Hindlimb muscle (tissue), 1 donor: Measurements from ENCODE around the gene ACAA2. TPM values are rescaled to one million over a fixed set of nuclear protein-coding genes. Genes with fewer than 3 reads are reported as not detected.

Experiments
- DNase-seq: peaks from one replicate; pipeline ENCODE4 v3.0.0-alpha.2; 2013
- polyA plus RNA-seq: library from polyadenylated mRNA; unstranded; fragments of 120-200 nt; gene quantifications from one replicate; pipeline ENCODE4 v1.2.1, GENCODE V29; 2013; ENCODE audit not compliant: insufficient read length

The ACAA2 gene
- 71.2 TPM for polyA plus RNA-seq

DNA sequence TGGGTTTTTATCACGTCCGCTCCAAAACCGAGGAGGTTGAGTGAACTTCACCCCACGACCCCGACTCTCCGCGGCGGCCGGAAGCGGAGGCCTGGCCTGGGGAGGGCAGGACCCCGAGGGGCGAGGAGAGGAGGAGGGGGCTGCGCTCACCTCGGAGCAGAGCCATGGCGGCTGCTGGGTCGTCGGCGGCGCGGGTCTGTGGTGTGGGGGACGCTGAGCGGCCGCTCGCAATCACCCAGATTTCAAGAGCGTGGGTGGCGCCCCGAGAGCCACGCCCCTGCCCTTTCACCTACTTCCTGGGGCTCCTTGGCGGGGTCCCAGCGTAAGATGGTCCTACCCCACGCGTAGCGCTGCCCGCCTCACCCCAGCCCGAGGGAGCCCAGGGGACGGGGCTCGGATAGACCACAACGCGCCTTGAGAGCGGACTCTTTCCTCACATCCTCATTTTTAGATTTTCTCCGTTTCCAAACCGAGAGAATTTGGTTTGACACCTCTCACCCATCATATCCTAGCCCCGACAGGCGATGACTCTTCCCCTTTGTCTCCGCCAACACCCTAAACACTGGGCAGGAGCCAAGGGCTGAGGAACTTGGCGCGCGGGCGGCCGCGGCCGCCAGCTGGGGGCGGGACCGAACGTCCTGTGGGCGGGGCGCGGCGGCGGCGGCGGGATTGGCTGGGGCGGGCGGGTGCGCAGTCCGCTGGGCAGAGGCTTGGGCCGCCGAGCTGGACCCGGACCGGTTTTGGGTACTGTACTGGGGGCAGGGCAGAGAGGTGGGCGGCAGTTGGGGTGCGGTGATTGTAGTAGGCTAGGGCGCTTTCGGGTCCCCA is at the start of gene ACAA2:
Gene ACAA2, minus strand, starts transcription at position 215 of the 828 bp plus-strand sequence. Its CDS starts 49 bp downstream, at position 166.
- DNase-seq, result peak; percentile 89

GRCh38 chr18:49862656-49863385 is 49.5 kb upstream of the ACAA2 start:
- no peak for DNase-seq

GRCh38 chr18:49861659-49862058 is 48.3 kb upstream of the ACAA2 start:
- DNase-seq, result no peak

- no peak for DNase-seq
Observed at GRCh38 chr18:49859725-49860124, 46.4 kb upstream of the ACAA2 start.

- no peak for DNase-seq
Observed at GRCh38 chr18:49859021-49859359, 45.7 kb upstream of the ACAA2 start.

GRCh38 chr18:49858309-49859020 is 45.1 kb upstream of the ACAA2 start:
- DNase-seq, result peak; percentile 52

DNA sequence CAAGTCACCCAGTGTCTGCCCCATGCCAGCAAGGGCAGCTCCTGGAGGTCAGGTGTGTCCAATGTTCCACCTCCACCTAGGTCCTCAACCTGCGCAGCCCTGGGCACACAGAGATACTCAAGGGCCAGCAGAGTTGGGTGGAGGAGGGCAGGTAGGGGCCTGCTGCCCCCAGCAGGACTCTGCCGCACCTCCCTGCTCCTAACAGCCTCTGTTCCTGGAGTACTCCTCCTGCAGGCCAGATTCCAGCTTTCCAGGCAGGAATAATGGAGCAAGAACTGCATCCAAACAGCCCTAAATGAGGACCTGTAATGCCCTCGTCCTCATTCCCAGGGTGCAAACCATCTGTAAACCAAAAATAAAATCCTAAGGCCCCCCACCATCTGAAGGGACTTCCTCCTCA is 44.4 kb upstream of the ACAA2 start:
- no peak for DNase-seq

DNA sequence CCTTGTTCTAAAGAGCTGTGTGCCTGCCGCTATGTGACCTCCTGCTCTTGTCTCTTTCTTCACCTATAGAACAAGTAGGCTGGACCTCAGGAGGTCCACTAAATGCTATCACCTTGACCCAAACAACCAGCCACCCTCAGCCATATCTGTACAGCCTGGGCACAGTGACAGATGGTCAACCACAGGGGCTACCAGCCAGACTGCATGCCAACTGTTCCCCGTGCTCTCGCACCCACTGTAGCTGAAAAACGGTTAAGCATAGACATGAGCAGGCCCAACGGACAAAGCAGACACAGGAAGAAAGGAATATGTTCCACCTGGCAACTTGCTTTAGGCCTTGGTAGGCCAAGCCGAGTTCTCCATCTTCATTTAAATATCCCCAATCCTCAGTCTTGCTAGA is 43.2 kb upstream of the ACAA2 start:
- no peak for DNase-seq

GRCh38 chr18:49855711-49856415 is 42.5 kb upstream of the ACAA2 start:
- no peak for DNase-seq

- DNase-seq, result no peak
Observed at GRCh38 chr18:49854681-49855080, 41.3 kb upstream of the ACAA2 start.

DNA sequence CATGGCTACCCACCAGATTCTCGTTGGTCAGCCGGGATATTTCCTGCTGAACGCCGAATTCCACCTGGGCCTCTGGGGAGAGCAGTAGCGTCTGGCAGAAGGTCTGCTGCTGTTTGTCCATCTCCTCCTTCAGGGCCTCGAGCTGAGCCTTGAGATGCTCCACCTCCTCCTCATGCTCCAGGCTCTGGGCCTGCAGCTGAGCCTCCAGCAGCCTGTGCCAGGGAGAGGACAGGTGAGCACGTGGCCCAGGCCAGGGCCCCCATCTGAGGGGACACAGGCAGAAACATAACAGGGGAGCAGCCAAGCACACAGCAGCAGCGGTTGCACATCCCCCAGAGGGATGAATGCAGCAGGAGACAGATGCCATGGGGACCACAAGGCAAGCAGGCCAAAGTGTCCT is 40.1 kb upstream of the ACAA2 start:
- DNase-seq, result no peak

DNA sequence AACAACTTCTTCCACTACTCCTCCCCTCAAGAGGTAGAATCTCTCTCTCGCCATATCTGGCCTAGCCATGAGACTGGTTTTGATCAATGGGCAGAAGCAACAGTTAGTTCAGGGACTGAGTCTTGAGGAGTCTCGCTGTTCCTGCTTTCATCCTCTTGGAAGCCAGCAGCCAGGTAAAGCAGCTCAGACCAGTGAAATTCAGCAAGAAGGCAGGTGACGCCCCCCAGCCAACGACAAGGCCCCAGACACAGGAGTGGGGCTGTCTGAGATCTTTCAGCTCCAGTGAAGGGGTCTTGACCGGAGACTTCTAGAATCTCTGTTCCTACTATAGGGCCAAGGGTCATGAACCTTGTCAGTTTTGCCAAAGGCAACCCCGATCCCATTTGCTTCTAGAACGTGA is 39.7 kb upstream of the ACAA2 start:
- DNase-seq, result no peak

DNA sequence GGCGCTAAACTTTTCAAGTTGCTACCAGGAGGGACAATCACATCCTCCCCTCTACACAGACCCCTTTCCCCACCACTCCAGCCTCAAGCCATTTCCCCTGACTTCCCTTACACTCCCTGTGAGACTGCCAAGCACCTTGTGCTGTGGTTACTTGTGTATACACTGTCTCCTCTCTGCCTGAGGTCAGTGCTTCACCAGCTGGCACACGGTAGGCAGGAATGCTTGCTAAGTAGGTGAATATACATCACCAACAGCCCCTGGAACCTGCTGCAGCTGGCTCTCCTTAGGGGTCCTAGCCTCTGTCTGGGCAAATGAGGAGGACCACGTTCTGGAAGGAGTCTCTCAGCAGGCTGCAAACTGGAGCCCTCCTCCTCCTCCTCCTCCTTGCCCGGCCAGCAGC is 38.3 kb upstream of the ACAA2 start:
- no peak for DNase-seq

- DNase-seq, result no peak
Observed at GRCh38 chr18:49850636-49851035, 37.3 kb upstream of the ACAA2 start.

DNA sequence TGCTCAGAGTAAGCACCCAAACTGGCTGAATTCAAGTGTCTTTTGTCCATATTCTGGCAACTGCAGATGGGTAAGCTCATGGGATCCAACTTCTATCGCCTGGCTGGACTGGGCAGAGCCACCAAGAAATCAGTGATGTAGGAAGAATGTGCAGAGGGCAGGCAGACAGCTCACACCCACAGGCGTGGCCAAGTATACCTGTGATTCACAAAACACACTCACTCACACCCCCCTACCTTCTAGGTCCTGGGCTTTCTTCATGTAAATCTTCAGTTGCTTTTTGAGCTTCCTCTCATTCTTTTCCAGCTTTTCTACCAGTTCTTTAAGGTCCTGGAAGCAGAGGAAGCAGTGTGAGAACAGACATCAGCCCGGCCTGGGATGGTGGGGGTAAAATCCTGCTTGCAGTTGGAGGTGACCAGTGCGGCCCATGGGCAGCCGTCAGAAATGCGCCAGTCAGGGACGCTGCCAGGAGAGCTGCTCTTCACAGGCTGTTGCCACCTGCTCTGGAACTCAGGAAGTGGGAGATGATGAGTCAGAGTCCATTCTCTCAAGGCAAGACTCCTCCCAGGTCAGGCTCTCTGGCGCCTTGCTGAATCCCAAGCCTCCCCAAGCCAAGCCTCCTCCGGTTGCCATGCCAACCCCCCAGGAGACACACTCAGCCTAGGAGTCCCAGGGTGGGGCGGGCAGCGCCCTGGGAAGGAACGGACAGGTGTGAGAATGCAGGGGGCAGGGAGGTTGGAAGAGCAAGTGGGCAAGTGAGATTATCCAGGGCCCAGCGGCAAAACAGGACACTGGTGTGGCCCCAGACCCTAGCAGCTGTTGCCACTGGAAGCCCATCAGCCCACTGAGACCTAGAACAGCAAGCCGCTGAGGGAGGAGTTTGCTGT is 36.2 kb upstream of the ACAA2 start:
- DNase-seq, result no peak

- no peak for DNase-seq
Observed at GRCh38 chr18:49848115-49848514, 34.8 kb upstream of the ACAA2 start.

DNA sequence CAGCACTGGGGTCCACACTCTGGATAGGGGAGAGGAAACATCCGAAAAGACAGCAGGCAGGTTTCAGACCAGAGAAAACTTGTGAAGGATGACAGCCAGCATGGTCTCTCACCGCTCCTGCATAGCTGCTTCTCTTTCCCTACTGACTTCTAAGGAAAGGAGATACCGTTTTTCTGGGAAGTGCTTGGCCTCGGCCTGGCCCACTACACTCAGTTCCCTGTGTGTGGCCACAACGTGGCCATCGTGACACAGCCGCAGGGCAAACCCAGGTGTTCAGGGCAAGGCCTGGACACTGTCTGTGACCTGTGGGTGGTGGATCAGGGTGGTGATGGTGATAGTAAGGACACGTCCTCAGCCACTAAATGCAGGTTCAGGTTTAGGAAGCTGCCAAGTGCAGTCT is 34.2 kb upstream of the ACAA2 start:
- DNase-seq, result no peak

DNA sequence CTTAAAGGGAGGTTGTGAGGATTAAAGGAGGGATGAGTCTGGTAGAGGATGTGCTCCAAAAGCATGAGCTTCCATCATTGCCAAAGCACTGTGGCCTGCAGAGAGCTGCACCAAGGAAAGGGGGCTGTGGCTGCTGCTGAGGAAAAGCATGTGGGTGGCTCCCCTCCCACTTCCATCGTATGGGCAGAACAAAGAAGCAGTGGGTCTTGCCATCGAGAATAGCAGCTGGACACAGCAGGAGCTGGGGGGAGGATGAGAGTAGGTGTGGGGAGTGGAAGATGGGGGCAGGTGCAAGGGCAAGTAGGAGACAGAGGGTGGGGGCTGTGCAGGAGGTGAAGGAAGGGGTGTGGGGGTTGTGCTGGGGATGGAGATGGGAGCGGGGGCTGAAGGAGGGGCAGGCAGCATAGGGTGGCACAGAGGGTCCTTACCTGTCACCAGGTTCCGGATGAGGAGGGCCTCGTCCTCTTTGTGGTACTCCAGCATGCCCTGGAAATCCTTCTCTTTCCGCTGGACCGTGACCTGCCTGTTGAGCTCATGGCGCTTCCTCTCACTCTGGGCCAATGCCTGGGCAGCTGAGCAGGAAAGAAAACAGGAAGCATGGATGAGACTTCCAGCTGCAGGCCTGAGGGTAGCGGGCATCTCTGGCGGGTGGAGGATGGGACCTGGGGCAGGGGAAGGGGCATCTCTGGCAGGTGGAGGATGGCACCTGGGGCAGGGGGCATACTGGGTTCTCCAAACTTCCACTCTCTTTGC is 33.6 kb upstream of the ACAA2 start:
- DNase-seq, result no peak

DNA sequence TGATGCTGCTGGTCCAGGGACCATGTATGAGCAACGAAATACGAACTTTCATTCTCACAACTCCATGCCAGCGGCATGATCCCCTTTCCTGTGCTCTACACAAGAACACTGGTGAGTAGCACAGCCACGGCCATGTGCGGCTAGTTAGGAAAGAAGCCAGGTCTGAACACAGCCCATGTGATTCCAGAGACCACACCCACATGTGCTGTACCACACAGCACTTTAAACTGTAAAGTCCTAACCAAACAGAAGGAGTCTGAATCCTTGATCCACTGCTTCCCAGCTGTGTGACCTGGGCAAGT is 33.0 kb upstream of the ACAA2 start:
- no peak for DNase-seq

DNA sequence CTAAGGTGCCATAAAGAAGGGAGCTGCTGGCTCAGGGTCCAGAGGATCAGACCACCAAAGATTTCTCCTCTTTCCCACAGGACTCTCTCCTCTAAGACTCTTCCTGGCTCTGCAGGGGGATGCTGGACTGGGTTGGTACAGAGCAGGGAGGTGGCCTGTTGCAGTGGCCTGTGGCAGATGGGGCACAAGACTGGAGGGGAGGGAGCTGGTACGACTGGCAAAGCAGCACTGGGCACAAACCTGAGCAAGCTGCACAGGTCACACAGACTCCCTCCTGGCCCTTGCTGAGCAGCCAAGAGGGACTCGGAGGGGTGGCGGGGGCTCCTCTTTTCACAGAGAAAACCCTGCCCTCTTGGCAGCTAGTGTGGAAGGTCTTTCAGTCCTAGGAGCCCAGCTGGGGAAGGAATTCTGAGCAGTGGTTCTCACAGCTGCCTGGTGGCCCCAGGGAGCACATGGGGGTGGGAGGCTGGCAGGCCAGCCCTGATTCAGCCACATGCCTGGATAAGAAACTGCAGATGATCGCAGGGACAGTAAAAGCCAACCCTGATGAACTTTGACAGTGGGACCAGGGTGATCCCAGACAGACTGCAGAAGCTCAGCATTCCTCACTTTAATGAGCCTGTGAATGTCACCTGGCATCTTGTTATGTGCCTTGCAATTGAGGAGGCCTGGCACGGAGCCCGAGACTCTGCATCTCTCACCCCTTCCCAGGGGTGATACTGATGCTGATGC is 32.5 kb upstream of the ACAA2 start:
- no peak for DNase-seq
